Brain pericyte (primary cell): Measurements from ENCODE around the gene C15orf39.

ENCODE experiments used
- DNase-seq: peaks from one replicate; pipeline ENCODE4 v3.0.0-alpha.2; 2012; ENCODE audit warnings: low read depth, low spot score

C15orf39 gene

GRCh38 chr15:75172284-75172820 is 29.3 kb upstream of the C15orf39 start:
- no peak for DNase-seq

GRCh38 chr15:75174102-75174501 is 27.6 kb upstream of the C15orf39 start:
- DNase-seq: no peak

- DNase-seq: no peak
Measured at GRCh38 chr15:75174729-75175128, 27.0 kb upstream of the C15orf39 start.

- no peak for DNase-seq
Measured at GRCh38 chr15:75176396-75176761, 25.3 kb upstream of the C15orf39 start.

GRCh38 chr15:75177360-75178071 is 24.2 kb upstream of the C15orf39 start:
- peak; percentile 79 for DNase-seq

- DNase-seq: no peak
Measured at GRCh38 chr15:75178171-75178937, 23.3 kb upstream of the C15orf39 start.

GRCh38 chr15:75178938-75179745 is 22.5 kb upstream of the C15orf39 start:
- DNase-seq: no peak

- DNase-seq: no peak
Measured at GRCh38 chr15:75179746-75180140, 21.9 kb upstream of the C15orf39 start.

- no peak for DNase-seq
Measured at GRCh38 chr15:75181780-75182179, 19.9 kb upstream of the C15orf39 start.

- DNase-seq: no peak
Measured at GRCh38 chr15:75182187-75183131, 19.2 kb upstream of the C15orf39 start.

GRCh38 chr15:75185271-75186029 is 16.2 kb upstream of the C15orf39 start:
- DNase-seq: no peak

- no peak for DNase-seq
Measured at GRCh38 chr15:75186044-75186443, 15.6 kb upstream of the C15orf39 start.

GRCh38 chr15:75188499-75188898 is 13.2 kb upstream of the C15orf39 start:
- no peak for DNase-seq

GRCh38 chr15:75191235-75191634 is 10.4 kb upstream of the C15orf39 start:
- no peak for DNase-seq

GRCh38 chr15:75192307-75192706 is 9.4 kb upstream of the C15orf39 start:
- DNase-seq: no peak

GRCh38 chr15:75193272-75193671 is 8.4 kb upstream of the C15orf39 start:
- DNase-seq: no peak

- no peak for DNase-seq
Measured at GRCh38 chr15:75193976-75194375, 7.7 kb upstream of the C15orf39 start.

- no peak for DNase-seq
Measured at GRCh38 chr15:75194397-75194796, 7.3 kb upstream of the C15orf39 start.

- no peak for DNase-seq
Measured at GRCh38 chr15:75195122-75195765, 6.4 kb upstream of the C15orf39 start.

GRCh38 chr15:75195766-75196241 is 5.9 kb upstream of the C15orf39 start:
- DNase-seq: no peak
